ENCODE results near the gene ITGA6.

The ITGA6 gene

DNA sequence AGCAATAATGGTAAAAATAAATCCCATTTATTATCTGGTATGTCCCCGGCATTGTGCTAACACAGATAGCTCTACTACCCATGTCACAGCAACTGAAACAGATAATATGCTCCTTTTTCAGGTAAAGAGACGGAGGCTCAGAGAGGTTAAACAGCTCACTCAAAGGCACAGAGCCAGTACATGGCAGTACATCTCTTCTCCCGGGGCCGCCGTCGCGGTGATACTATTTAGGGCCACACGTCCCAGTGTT lies 127.8 kb downstream of the ITGA6 start:
- no peak for TF ChIP-seq CTCF (IDR thresholded peaks at IDR 0.05)

Measured in LNCAP (cell line).